Right lobe of liver (tissue), 6 donors: Measurements from ENCODE around the gene ELN. TPM values are rescaled to one million over a fixed set of nuclear protein-coding genes. Genes with fewer than 3 reads are reported as not detected.

ENCODE experiments used
- ATAC-seq, 4 donors: fragments of 200-7000 bp; cut with Tn5 transposase; one replicate each; pipeline ENCODE4 v1.9.1; 2020; ENCODE audit warnings: mild to moderate bottlenecking in 4 of 4, moderate library complexity in 4 of 4
- DNase-seq, 3 donors: peaks; one replicate each; pipeline ENCODE4 v3.0.0-alpha.2; 2020
- H3K27ac ChIP-seq, 3 donors: fragments of 200-600 bp; one replicate each; pipeline ENCODE4 v1.8.0; 2022
- H3K27me3 ChIP-seq, 2 donors: fragments of 200-600 bp; one replicate each; pipeline ENCODE4 v1.8.0; 2022
- H3K36me3 ChIP-seq, 4 donors: fragments of 200-600 bp; sonication (generic) in 1 of 4; one replicate each; pipeline versions ENCODE4 v1.5.1 to v1.8.0; 2017 to 2022; ENCODE audit warnings: control low read depth in 1 of 4
- H3K4me1 ChIP-seq, 4 donors: fragments of 200-600 bp; sonication (generic) in 1 of 4; one replicate each; pipeline versions ENCODE4 v1.5.1 to v1.8.0; 2017 to 2022; ENCODE audit warnings: control low read depth in 1 of 4
- H3K4me3 ChIP-seq, 3 donors: fragments of 200-600 bp; one replicate each; pipeline ENCODE4 v1.8.0; 2022
- H3K9me3 ChIP-seq, 4 donors: fragments of 200-600 bp; sonication (generic) in 1 of 4; one replicate each; pipeline versions ENCODE4 v1.5.1 to v1.8.0; 2017 to 2022; ENCODE audit warnings: control low read depth in 1 of 4
- CTCF ChIP-seq, 4 donors: fragments of 200-600 bp in 3 of 4; fragments of 450-650 bp in 1 of 4; IDR thresholded peaks; one replicate each; pipeline versions ENCODE4 v1.5.1 to v1.8.0; 2016 to 2022; ENCODE audit warnings: antibody characterized with exemption in 4 of 4, mild to moderate bottlenecking in 2 of 4
- POLR2A ChIP-seq: fragments of 450-650 bp; IDR thresholded peaks from one replicate; pipeline ENCODE4 v1.6.1; 2017; ENCODE audit warnings: antibody characterized with exemption, mild to moderate bottlenecking
- WGBS: methylation state at CpG from one replicate; pipeline ENCODE4 v1.1.6; 2018; ENCODE audit warnings: low coverage, low lambda C conversion rate; ENCODE audit not compliant: insufficient coverage; ENCODE audit errors: missing lambda C conversion rate; 5-methylcytosine and 5-hydroxymethylcytosine counted together
- intact Hi-C, 2 donors: fragments of 100-400 bp; cut with DNase I; formaldehyde crosslinking; loops; one replicate each; pipeline versions ENCODE4 v1.11.2 to v1.14.1; 2022
- total RNA-seq, 6 experiments: library from RNA; depleted of rRNA in 2 of 6; stranded (reverse); fragments of >200 nt in 2 of 6; fragmentation: NEBNext Ultra II Directional in 3 of 6; extraction: Animal tissue kit (Norgen Biotek cat#: 25700) in 3 of 6; gene quantifications; one replicate each; pipeline versions ENCODE4 v1.1.0 to v1.2.4, GENCODE V29; 2016 to 2023
- donor health status: DM: no; HTN: yes; CAD: no.
- donor health status: DM: no; HTN: no; CAD: no.
- donor health status: DM: no; HTN: no; CAD: no.
- donor health status: DM: no; HTN: yes; CAD: no.
- donor health status: DM: no; HTN: yes; CAD: no.

The ELN gene
- total RNA-seq, 6 experiments from 2014 or later, result 3.0 to 11.7 (median 5.3) TPM

DNA sequence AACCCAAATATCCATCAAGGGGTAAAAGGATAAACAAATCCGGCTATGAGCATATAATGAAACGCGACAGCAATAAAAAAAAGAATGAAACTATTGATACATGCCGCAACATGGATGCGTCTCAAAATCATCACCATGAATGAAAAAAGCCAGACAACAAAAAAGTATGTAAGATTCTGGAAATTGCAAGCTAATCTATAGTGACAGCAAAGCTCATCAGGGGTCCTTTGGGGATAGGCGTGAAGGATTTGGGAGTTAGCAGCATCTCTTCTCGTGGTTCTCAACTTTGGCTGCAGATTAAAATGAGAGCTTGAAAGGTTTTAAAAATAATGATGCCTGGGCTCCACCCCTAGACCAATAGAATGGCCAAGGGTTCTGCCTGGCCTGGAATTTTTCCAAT lies 46.0 kb upstream of the ELN start:
- Histone ChIP-seq H3K27ac (no peak overlapping the region), H3K4me3 (no peak overlapping the region), H3K9me3 (no peaks in the 10 kb centered on the region), H3K27me3 (no peaks in the 10 kb centered on the region), H3K36me3 (no peaks in the 10 kb centered on the region), H3K4me1 (peaks cover 0 to 9% (median 2%) of the 10 kb centered on the region in 4 donors)
- ATAC-seq, result no peak
- intact Hi-C loops, result no loop called here
- no peak for DNase-seq
- 73% methylated on average over 7 of the region's 7 CpGs for WGBS
- TF ChIP-seq CTCF (IDR thresholded peaks at IDR 0.05) (no peak), POLR2A (no peak)

- Histone ChIP-seq H3K36me3 (no peaks in the 10 kb centered on the region), H3K9me3 (no peaks in the 10 kb centered on the region), H3K4me1 (peaks cover 0 to 9% (median 2%) of the 10 kb centered on the region in 4 donors), H3K27me3 (no peaks in the 10 kb centered on the region), H3K27ac (no peak overlapping the region), H3K4me3 (no peak overlapping the region)
- ATAC-seq, result no peak
- DNase-seq, result peak in 1 of 3 donors; percentile 35
- TF ChIP-seq CTCF (IDR thresholded peaks at IDR 0.05) (no peak), POLR2A (no peak)
- 89% methylated on average over 5 of the region's 22 CpGs for WGBS
- intact Hi-C loops, result no loop called here
These were observed 44.4 kb upstream of the ELN start for GRCh38 chr7:73983437-73984164.

DNA sequence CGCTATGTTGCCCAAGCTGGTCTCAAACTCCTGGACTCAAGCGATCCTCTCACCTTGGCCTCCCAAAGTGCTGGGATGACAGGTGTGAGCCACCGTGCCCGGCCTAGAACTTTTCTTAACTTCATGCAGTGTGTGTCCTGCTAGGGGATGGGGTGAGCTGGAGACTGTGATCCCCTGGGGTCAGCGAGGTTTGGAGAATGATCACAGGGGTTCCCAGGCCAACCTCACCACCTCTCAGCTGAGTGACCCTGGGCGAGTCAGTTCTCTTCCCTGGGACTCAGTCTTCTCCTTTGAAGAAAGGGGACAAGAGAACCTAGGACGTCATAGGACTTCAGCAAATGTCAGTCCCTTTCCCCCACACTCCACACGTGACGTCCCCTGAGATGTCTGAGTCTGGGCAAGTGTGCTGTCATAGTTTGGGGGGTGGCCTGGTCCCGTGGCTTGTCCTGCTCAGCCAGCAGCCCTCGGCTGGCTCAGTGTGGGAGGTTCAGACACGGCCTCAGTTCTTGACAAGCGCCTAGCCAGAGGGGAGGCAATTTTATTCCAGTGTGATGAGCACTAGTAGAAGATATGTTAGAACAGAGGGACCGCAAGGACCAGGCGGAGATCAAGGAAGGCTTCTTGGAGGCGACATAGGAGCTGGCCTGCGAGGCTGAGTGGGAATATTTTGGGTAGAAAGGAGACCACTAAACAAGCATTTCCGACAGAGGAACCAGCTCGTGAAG lies 43.3 kb upstream of the ELN start:
- WGBS, result 79% methylated on average over 8 of the region's 19 CpGs
- Histone ChIP-seq H3K9me3 (no peaks in the 10 kb centered on the region), H3K27me3 (no peaks in the 10 kb centered on the region), H3K4me1 (no peaks in the 10 kb centered on the region), H3K4me3 (no peak overlapping the region), H3K27ac (no peak overlapping the region), H3K36me3 (no peaks in the 10 kb centered on the region)
- ATAC-seq (no peak), DNase-seq (no peak)
- TF ChIP-seq CTCF (IDR thresholded peaks at IDR 0.05) (no peak), POLR2A (no peak)
- intact Hi-C loops, result no loop called here

DNA sequence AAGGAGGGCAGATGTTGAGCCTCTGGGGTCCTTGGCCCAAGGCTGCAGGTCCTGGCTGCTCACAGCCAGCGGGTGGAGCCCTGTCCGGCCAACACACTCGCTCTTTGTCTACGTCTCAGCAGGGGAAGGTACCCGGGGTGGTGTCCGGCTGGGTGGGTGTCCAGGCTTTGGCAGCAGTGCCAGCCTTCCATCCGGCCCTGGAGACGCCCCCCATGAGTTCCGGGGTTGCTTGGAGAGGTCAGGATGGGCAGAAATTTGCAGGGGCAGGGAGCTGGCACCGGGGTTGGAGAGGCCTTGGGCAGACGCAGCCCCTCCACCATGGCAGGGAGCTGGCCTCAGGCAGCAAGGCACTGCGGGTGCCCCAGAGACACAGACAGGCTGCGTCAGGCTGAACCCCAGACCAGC lies 42.2 kb upstream of the ELN start:
- Histone ChIP-seq H3K9me3 (no peaks in the 10 kb centered on the region), H3K4me3 (no peak overlapping the region), H3K4me1 (no peaks in the 10 kb centered on the region), H3K36me3 (no peaks in the 10 kb centered on the region), H3K27ac (no peak overlapping the region), H3K27me3 (no peaks in the 10 kb centered on the region)
- ATAC-seq, result no peak
- no peak for TF ChIP-seq POLR2A
- TF ChIP-seq CTCF (IDR thresholded peaks at IDR 0.05), result no peak
- no CpG with 5 or more reads among the region's 13 CpGs for WGBS
- no peak for DNase-seq
- intact Hi-C loops, result no loop called here
